NCI-H526 treated with DMSO at 0.1 percent for 48 hours (cell line): ENCODE data around the gene MCM9.

Experiments
- DNase-seq: peaks from one replicate; lab custom pipeline; 2025; lab: John Stamatoyannopoulos, UW

MCM9 gene

GRCh38 chr6:118934461-118935330, at the start of gene MCM9:
MCM9 (minus strand) TSS chr6:118935159; CDS start chr6:118931723, 3,436 bp downstream.
- DNase-seq: peak; percentile 85

DNA sequence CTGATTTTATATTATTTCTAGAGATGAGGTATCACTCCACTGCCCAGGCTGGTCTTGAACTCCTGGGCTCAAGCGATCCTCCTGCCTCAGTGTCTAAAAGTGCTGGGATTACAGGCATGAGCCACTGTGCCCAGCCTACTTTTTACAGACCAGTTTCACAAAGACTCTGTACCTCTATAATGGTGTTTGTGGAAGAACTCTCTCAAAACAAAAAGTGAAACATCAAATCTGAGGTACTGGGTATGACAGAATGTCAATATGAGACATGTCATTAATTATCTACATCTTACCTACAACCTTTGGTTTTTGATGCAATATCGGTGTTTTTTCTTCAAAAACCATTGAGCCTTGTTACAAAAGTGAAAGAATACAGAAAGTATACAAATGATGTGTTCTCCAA, 49.4 kb upstream of the MCM9 start:
- DNase-seq: no peak

- no peak for DNase-seq
These were observed 47.6 kb upstream of the MCM9 start for GRCh38 chr6:118982575-118982911.

DNA sequence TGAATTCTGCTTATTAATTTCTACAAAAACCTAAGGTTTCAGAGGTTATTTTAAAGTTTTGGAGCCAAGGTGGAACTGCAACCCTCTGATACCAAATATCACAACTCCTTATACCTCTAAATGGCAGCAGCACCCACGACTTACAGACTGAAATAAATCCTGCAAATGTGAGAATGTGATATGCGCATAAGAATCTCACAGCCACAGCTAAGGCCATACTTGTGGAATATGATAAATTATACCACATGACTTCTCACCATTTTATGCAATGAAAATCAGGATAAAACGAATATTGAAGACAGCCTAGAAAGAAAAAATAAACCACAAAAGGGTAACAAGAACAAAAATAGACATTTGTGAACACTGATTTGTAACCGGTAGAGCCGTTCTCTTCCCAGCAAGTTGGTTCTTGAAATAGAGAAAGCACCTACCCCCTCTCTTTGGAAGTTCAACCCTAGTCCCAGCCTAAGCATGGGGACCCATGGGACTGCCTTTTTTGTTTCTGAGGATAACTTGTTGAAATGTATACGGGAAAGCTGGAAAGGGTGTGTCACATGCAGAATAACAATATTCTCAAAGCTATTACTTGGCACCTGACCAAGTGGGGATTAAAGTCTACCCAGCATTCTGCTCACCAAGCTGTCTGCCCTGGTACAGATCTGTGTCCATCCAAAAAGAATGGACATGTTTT, 47.1 kb upstream of the MCM9 start:
- DNase-seq: no peak

GRCh38 chr6:118980063-118980462, 45.1 kb upstream of the MCM9 start:
- DNase-seq: no peak

GRCh38 chr6:118974790-118975189, 39.8 kb upstream of the MCM9 start:
- no peak for DNase-seq

GRCh38 chr6:118971682-118972081, 36.7 kb upstream of the MCM9 start:
- DNase-seq: no peak

DNA sequence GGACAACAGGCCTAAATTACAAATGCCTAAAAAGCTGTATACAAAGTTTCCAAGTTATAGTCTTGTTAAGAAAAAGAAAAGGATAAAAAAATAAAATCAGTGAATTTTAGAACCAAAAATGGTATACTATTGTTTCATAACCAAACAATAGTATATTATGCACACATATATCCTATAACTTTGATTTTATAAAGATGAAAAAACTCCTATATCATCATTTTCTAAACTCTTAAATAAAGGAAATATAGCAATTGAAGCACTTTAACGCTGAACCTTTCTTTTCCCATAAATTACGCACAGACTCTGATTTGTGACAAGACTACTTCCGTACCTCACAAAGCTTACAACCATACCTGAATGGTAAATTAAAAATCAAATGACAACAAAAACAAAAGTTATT, 35.9 kb upstream of the MCM9 start:
- no peak for DNase-seq

GRCh38 chr6:118968416-118968815, 33.5 kb upstream of the MCM9 start:
- no peak for DNase-seq

DNA sequence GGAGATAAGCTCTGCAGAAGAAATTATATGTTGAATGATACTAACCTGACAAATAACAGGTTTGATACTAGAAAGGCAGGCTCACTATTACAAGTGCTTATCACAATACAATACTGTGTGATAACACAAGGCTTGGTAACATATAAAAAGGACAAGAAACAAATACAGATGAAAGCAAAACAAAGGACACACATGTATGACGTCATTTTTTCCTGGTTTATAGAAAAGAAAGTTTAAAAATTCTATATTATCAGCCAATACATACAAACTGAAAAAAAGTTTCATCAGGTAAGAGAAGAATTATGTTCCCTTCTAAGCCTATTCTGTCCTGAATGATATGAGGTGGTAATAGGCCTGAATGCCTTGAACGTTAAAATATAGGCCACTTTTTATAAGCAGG, 32.3 kb upstream of the MCM9 start:
- DNase-seq: no peak

DNA sequence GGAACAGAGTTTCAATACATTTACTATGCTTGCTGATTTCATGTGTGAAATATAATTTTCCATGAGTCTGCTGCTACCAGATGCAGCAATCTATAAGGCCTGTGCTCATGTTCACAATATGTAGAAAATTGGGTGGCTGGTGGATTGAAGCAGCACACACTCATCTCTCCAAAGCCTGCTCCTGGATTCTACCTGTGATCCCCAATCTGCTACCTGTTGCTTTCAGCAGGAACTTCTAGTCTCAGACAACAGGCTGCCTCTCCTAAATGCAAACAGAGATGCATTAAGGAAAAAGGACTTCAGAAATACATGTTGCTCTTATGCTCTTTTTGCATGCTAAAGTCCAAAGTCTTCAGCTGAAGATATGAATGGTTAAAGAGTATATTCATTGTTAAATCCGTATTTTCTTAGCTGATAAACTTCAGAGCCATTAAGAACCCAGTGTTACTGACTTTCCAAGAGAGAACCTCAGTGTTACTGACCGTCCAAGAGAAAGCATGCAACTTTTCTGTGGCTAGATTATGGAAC, 30.9 kb upstream of the MCM9 start:
- no peak for DNase-seq

GRCh38 chr6:118965371-118965770, 30.4 kb upstream of the MCM9 start:
- DNase-seq: no peak

DNA sequence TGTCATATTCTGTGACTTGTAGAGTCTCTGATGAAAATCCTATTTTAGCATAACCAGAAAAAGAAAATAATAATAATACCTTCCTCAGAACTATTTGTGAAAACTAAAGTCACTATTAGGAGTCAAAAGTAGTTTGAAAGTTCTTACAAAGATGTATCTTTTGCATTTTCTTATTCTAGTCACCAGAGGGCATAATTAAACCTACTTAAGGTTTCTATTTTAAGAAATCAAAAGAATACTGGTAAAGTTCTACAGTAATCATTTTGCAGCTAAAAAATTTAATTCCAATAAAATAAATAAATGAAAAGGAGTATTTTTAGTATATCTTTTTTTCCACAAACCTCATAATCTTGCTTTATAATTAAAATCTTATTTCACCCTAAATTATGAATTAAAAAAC, 28.0 kb upstream of the MCM9 start:
- DNase-seq: no peak

GRCh38 chr6:118959903-118960302, 24.9 kb upstream of the MCM9 start:
- DNase-seq: no peak

GRCh38 chr6:118953391-118953790, 18.4 kb upstream of the MCM9 start:
- no peak for DNase-seq

GRCh38 chr6:118952683-118953082, 17.7 kb upstream of the MCM9 start:
- DNase-seq: no peak

DNA sequence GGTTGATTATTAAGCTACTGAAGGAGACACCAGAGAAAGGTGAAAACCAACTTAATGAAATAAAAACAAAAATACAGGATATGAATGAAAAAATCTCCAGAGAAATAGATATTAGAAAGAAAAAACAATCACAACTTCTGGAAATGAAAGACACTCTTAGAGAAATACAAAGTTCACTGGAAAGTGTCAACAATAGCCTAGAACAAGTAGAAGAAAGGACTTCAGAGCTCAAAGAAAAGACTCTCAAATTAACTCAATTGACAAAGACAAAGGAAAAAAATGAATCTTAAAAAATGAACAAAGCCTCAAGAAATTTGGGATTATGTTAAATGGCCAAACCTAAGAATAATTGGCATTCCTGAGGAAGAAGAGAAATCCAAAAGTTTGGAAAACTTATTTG, 10.3 kb upstream of the MCM9 start:
- DNase-seq: no peak

GRCh38 chr6:118940770-118941169, 5.8 kb upstream of the MCM9 start:
- DNase-seq: no peak

DNA sequence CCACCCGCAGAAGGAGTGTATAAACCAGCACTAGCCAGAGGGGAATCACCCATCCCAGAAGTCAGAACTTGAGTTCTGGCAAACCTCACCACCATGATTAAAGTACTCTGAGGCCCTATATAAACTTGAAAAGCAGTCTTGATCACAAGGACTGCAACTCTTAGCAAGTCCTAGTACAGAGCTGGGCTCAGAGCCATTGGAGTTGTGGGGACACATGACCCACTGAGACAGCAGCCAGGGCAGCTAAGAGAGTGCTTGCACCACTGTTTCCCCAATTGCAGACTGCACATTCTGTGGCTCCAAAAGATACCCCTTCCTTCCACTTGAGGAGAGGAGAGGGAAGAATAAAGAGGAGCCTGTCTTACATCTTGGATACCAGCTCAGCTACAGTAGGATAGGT, 4.7 kb upstream of the MCM9 start:
- DNase-seq: no peak

GRCh38 chr6:118935978-118936703, 1.2 kb upstream of the MCM9 start:
- DNase-seq: no peak

DNA sequence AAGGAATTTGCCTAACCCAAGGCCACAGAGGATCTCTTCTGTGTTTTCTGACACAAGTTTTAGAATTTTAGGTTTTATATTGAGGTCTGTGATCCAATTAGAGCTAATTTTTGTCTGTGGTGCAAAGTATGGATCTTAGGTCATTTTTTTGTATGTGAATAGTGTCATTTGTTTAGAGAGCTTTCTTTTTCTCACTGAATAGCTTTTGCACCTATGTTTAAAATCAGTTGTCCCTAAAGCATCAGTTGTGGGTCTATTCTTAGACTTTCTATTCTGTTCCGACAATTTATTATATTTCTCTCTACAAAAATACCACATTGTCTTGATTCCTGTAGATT, 341 bp upstream of the MCM9 start:
- no peak for DNase-seq

DNA sequence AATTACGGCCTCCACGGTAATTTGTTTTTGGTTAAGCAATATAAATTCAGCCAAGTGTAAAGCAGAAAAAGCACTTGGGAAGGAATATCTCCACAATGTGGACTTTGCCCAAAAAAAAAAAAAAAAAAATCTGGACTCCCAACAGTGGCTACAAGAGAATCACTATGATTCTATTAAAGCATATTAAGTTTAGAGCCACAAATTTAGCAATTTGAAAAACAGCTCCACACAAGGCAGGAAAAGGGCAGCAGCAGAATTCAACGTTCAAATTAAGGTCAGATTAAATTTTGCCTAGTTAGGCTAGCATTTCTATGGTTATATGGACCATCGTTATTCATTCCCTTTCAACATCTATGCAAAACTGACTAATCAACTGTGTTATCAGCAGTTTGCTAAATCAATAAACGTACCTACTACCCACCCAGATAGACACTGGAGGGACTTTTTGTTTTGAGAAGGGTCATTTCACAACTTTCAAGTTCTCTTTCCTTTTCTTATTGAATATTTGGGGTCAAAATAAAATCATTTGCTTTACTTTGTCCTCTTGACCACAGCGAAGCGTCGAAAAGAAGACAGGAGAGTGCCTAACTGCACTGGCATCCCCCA, 1.0 kb downstream of the MCM9 start:
- DNase-seq: no peak
